Measurements from ENCODE around the gene ISM1. TPM values are rescaled to one million over a fixed set of nuclear protein-coding genes. Genes with fewer than 3 reads are reported as not detected.

Gene ISM1
- total and polyA plus RNA-seq, 12 donors: 0.54 to 1.7 (median 1.0) TPM

DNA sequence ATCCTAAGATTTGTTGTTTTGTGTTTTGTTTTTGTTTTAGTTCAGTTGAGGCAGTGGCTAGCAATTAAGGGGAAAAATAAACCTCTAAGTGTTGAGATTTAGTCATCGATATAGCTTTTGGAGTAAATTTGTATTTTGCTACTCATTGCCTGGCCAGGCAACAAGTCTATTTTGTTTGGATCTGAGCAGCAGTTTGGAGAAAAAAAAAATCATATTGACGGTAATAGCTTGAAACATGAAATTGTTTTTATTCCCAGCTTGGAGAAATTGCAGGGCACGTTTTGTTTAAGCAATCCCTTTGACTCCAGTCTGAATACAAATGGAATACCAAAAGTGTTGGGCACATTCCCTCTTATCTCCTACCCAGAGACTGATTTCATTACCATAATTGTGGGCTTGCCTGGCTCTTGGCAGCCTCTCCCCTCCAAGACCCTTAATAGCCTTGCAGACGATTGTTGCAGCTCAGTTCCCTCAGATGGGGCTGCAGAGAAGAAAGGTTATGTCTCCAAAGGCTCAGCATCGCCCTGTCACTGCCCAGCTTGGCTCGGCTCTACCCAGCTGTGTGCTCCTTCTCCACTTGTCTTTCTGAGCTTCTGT, 56.0 kb downstream of the ISM1 start:
- intact Hi-C loops (cut with DNase I): loop anchor here in 1 of 10 donors (10.0 kb wide), 1 partner anchor 58 kb away; no protein-coding TSS in a partner anchor
- WGBS, 2 donors: 63% methylated on average over 6 of the region's 6 CpGs
- Histone ChIP-seq H3K4me3 (no peak overlapping the region), H3K27me3 (peaks cover 0 to 5% (median 0%) of the 10 kb centered on the region in 7 donors), H3K27ac (no peak overlapping the region), H3K9me3 (peaks cover 0 to 4% (median 0%) of the 10 kb centered on the region in 11 donors), H3K36me3 (no peaks in the 10 kb centered on the region), H3K4me1 (peaks cover 0 to 34% (median 13%) of the 10 kb centered on the region in 9 donors)
- DNase-seq (no peak), ATAC-seq (no peak)
- TF ChIP-seq CTCF (IDR thresholded peaks at IDR 0.05): no peak

DNA sequence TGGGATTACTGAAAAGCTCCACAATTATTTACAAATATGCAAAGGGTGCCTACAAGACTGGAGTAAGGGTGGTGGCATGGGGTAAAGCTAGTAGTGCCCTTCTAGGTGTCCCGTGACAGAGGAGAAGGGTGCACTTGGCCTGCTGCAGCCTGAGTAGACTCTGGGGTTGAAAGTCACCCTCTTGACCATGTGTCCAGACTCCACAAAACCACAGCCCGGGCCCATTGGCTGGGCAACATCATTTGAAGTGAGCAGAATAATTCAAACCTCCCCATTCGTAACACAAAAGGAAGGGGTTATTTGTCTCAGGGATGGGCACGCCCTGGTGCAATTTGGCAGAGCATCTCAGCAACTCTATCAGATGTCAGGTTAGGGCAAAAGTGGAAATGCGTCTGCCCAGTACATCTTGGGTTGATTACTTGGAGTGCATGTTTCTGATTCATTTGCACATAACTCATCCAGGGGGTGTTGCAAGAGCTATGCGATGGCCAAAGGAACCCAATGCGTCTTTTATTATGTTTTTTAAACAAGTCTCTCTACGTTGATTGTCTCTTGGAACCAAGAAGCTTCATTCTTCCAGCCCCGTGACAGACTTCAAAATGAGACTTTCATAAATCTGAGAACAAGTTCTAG, 56.7 kb downstream of the ISM1 start:
- DNase-seq (no peak), ATAC-seq (no peak)
- Histone ChIP-seq H3K36me3 (no peaks in the 10 kb centered on the region), H3K9me3 (peaks cover 0 to 4% (median 0%) of the 10 kb centered on the region in 11 donors), H3K27me3 (peaks cover 0 to 5% (median 0%) of the 10 kb centered on the region in 7 donors), H3K4me1 (peaks cover 0 to 27% (median 13%) of the 10 kb centered on the region in 9 donors), H3K27ac (no peak overlapping the region), H3K4me3 (no peak overlapping the region)
- intact Hi-C loops (cut with DNase I): loop anchor here in 1 of 10 donors (10.0 kb wide), 1 partner anchor 57 kb away; no protein-coding TSS in a partner anchor
- 87 to 95% methylated on average over 9 of the region's 9 CpGs for WGBS, 2 donors
- no peak for TF ChIP-seq CTCF (IDR thresholded peaks at IDR 0.05)

DNA sequence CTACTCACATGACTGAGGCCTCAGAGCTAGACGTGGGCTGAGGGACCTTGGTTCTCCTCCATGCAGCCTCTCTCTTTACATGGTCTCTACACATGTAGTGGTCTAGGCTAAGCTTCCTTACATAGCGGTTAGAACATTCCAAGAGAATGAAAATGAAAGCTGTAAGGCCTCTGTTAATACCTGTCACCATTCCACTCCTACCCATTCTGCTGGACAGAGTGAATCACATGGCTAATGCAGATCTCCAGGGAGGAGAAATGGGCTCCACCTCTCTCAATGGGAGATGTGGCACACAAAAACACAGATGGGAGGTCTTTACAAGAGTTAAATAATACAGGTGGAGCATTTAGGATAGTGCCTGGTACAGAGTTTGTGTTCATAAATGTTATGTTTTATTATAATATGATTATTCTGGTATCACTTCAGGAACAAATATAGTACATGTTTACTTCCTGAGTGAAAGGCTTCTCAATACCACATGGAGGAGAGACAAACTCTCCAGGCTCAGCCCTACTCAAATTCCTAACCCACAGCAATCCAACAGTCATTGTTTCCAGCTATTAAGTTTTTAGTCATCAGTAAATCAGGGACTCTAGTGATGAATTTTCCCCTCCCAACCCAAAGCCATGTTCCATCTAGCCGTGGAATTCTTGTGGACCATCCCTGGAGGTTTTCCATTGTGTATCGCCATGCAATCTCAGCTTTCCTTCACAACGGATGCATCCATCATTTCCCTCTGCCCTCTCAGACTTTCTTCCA, 57.9 kb downstream of the ISM1 start:
- WGBS, 2 donors: 92 to 93% methylated on average over 5 of the region's 5 CpGs
- Histone ChIP-seq H3K27me3 (peaks cover 0 to 3% (median 0%) of the 10 kb centered on the region in 7 donors), H3K27ac (no peak overlapping the region), H3K4me1 (peaks cover 0 to 17% (median 13%) of the 10 kb centered on the region in 9 donors), H3K4me3 (no peak overlapping the region), H3K9me3 (peaks cover 0 to 4% (median 0%) of the 10 kb centered on the region in 11 donors), H3K36me3 (no peaks in the 10 kb centered on the region)
- no peak for TF ChIP-seq CTCF (IDR thresholded peaks at IDR 0.05)
- no peak for DNase-seq
- intact Hi-C loops (cut with DNase I): loop anchor here in 1 of 10 donors (10.0 kb wide), 1 partner anchor 56 kb away; no protein-coding TSS in a partner anchor
- ATAC-seq: no peak

- intact Hi-C loops (cut with DNase I): no loop called here
- DNase-seq (no peak), ATAC-seq (no peak)
- H3K9me3 ChIP-seq: peaks cover 0 to 4% (median 0%) of the 10 kb centered on the region in 11 donors
- H3K4me3 ChIP-seq: no peak overlapping the region
- peaks cover 0 to under 1% (median 0%) of the 10 kb centered on the region in 9 donors for H3K4me1 ChIP-seq
- no peak overlapping the region for H3K27ac ChIP-seq
- TF ChIP-seq CTCF (IDR thresholded peaks at IDR 0.05): no peak
- WGBS, 2 donors: 93 to 95% methylated on average over 2 of the region's 2 CpGs
- H3K27me3 ChIP-seq: no peaks in the 10 kb centered on the region
- H3K36me3 ChIP-seq: no peaks in the 10 kb centered on the region
These were observed 59.7 kb downstream of the ISM1 start for GRCh38 chr20:13280609-13281324.
